Measurements from ENCODE around the gene RIN1.

- TF ChIP-seq CTCF (IDR thresholded peaks at IDR 0.05) (no peak), EZH2 (IDR thresholded peaks at IDR 0.05; ENCODE audit: borderline replicate concordance, insufficient read depth, low read depth, low read length, poor library complexity, severe bottlenecking) (no peak)
These were observed 48.9 kb downstream of the RIN1 start for GRCh38 chr11:66287211-66287888.
